Fibroblast of skin of left quadriceps (primary cell): ENCODE results near the gene RNF114.
"Not testable (repeated sequence)": the region's sequence is repeated elsewhere in the genome, so short reads cannot be mapped to it uniquely, and the experiment has no call there.

Experiments
- DNase-seq, 2 experiments: peaks; one replicate each; pipeline ENCODE4 v3.0.0-alpha.2; 2013; ENCODE audit warnings: low read depth in 2 of 2

RNF114 gene

GRCh38 chr20:49928411-49929141 lies 7.6 kb upstream of the RNF114 start:
- DNase-seq, result peak; percentile 57 to 58

GRCh38 chr20:49929142-49929494 lies 7.1 kb upstream of the RNF114 start:
- no peak for DNase-seq

DNA sequence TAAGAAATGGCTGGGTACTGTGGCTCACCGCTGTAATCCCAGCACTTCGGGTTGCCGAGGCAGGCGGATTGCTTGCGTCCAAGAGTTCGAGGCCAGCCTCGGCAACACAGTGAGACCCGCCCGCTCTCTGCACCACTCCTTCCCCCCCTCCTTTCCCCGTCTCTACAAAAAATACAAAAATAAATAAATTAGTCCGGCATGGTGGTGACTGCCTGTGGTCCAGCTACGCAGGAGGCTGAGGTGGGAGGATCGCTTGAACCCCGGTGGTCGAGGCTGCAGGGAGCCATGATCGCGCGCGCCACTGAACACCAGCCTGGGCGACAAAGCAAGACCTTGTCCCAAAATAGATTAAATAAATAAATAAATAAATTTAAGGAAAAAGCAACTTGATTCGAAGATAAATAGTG lies 448 bp upstream of the RNF114 start:
- no peak for DNase-seq

- no peak for DNase-seq
Observed at GRCh38 chr20:49937027-49937929, 1.1 kb downstream of the RNF114 start.

DNA sequence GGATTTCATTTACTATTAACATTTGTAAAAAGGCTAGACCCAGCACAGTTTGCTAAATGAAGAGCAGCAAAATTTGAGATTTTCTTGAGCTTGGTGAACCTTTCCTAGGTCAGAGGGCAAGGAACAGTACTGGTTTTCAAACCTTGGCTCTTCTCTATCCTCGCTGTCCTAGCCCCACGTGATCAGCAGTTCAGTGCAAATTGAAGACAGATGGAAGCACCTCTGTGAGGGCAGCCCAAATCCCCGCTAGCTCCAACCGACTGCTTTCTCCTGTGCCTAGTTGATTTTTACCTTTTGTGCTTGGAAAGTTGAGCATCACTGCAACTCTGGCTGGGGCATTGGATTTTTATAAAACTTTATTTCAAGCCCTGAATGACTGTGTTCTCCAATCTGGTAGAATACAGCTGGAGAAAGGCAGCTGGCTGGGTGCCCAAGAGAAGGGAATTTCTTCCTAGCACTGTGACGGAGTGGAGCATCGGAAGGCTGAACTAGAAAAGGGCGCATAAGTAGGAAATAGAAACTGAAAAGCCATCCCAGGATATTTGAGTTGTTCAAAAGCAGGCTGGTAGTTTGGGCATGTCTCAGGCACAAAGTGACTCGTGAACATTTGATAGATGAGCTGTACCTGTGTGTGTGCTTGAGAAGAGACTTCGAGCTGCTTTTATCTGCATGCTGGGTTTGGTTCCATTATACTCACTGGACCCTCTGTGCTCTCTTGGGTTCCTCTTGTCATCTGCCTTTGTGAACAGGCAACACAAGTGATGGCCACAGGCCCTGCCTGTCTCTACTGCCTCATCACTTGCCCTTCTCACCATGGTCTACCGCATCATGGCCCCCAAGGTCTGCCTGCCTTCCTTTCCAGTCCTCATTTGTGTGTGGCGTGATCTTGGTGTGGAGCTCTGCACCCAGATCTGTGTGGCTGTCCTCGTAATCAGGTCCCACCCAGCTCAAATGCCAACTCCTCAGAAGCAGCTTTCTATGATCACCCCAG lies 2.3 kb downstream of the RNF114 start:
- DNase-seq, result peak; percentile 50 to 60

- no peak for DNase-seq
Observed at GRCh38 chr20:49941456-49941855, 5.3 kb downstream of the RNF114 start.

DNA sequence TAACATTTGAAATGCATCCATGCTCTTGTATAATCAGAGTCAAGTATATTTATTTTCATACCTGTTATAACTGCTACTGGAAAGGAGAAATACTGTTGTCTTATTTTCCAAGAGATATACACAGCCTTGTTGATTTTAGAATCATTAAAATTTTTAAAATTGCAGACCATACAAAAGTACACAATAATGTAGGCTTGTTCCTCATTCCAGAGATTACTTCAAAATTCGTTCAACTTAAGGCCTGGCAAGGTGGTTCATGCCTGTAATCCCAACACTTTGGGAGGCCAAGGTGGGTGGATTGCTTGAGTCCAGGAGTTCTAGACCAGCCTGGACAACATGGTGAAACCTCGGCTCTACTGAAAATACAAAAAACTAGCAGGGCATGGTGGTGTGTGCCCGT lies 6.1 kb downstream of the RNF114 start:
- DNase-seq, result no peak

- no peak for DNase-seq
Observed at GRCh38 chr20:49942942-49943341, 6.7 kb downstream of the RNF114 start.

GRCh38 chr20:49945306-49945700 lies 9.1 kb downstream of the RNF114 start:
- no peak for DNase-seq

DNA sequence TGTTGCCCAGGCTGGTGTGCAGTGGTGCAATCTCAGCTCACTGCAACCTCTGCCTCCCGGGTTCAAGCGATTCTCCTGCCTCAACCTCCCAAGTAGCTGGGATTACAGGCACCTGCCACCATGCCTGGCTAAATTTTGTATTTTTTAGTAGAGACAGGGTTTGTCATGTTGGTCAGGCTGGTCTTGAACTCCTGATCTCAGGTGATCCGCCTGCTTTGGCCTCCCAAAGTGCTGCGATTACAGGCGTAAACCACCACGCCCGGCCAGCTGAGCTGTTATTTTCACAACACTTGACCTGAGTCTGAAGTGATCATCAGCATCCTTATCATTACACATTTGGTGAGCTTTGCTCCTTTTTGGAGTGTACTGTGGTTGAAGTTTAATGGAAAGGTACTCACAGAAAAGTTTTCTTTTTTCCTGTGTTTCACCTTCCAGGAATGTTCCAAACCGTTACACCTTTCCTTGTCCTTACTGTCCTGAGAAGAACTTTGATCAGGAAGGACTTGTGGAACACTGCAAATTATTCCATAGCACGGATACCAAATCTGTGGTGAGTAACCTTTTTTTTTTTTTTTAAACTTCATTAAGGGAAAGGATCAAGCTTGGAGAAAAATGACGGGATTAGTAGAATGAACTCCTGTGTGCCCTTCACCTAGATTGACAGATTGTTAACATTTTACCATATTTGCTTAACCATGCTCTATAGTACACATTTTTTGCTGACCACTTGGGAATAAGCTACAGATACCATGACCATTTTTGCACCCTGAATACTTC lies 9.7 kb downstream of the RNF114 start:
- DNase-seq, result no peak

GRCh38 chr20:49948178-49948577 lies 12.0 kb downstream of the RNF114 start:
- no peak for DNase-seq

GRCh38 chr20:49948809-49949507 lies 12.8 kb downstream of the RNF114 start:
- peak; percentile 82 to 83 for DNase-seq

DNA sequence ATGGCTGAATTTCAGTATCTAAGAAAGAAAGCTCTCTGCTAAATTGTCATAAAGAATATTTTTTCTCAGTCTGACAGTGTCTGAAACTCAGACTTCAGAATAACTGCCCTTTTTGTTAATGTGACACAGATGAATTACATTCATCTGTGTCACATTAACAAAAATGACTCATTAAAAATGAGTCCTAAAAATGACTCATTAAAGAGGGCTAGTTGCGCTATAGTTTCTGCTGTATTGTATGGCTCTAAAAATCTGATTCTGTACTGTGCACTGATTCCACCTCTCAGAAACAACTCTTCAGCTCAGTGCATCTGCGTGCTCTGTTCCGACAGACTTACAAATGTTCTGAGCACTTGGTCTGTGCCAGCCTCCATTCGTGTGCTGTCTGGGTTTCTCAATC lies 15.0 kb downstream of the RNF114 start:
- DNase-seq, result peak; percentile 63 to 68

- DNase-seq, result no peak
Observed at GRCh38 chr20:49955167-49955566, 19.0 kb downstream of the RNF114 start.

DNA sequence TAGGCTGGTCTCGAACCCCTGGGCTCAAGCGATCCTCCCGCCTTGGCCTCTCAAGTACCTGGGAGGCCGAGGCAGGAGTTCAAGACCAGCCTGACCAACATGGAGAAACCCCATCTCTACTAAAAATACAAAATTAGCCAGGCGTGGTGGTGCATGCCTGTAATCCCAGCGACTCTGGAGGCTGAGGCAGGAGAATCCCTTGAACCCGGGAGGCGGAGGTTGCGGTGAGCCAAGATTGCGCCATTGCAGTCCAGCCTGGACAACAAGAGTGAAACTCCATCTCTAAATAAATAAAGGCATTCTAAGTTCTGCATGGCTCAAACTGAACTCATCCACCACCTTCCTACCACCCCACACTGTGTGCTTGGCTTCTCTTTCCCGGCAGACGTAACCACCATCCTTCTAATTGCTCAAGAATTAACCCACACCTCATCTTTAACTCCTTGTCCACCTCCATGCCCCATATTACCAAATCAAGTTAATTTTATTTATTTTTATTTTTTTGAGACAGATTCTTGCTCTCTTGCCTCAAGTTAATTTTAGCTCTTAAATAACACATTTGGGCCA lies 19.7 kb downstream of the RNF114 start:
- DNase-seq, result not testable (repeated sequence)

DNA sequence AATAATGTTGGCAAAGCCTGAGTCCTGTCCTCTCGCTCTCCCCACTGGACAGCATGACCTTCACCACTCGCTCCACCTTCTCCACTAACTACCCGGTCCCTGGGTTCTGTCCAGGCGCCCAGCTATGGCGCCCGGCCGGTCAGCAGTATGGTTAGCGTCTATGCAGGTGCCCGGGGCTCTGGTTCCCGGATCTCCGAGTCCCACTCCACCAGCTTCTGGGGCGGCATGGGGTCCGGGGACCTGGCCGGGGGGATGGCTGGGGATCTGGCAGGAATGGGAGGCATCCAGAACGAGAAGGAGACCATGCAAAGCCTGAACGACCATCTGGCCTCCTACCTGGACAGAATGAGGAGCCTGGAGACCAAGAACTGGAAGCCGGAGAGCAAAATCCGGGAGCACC lies 20.5 kb downstream of the RNF114 start:
- DNase-seq, result no peak

DNA sequence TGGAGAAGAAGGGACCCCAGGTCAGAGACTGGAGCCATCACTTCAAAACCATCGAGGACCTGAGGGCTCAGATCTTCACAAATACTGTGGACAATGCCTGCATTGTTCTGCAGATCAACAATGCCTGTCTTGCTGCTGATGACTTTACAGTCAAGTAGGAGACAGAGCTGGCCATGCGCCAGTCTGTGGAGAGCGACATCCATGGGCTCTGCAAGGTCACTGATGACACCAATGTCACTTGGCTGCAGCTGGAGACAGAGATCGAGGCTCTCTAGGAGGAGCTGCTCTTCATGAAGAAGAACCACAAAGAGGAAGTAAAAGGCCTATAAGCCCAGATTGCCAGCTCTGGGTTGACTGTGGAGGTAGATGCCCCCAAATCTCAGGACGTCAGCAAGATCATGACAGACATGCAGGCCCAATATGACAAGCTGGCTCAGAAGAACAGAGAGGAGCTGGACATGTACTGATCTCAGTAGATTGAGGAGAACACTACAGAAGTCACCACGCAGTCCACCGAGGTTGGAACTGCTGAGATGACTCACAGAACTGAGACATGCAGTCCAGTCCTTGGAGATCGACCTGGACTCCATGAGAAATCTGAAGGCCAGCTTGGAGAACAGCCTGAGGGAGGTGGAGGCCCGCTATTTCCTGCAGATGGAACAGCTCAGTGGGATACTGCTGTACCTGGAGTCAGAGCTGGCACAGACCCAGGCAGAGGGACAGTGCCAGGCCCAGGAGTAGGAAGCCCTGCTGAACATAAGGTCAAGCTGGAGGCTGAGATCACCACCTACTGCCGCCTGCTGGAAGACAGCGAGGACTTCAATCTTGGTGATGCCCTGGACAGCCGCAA lies 21.1 kb downstream of the RNF114 start:
- DNase-seq, result not testable (repeated sequence)

- no peak for DNase-seq
Observed at GRCh38 chr20:49961413-49961812, 25.2 kb downstream of the RNF114 start.
